GM18951 (cell line): Measurements from ENCODE around the gene RAB1B.
"Not testable (repeated sequence)": the region's sequence is repeated elsewhere in the genome, so short reads cannot be mapped to it uniquely, and the experiment has no call there.

Source experiments
- POLR2A ChIP-seq: IDR thresholded peaks from 4 replicates; pipeline ENCODE4 v1.6.1; 2011; ENCODE audit warnings: mild to moderate bottlenecking; ENCODE audit not compliant: insufficient read length, insufficient read depth; ENCODE audit errors: extremely low read depth
- in situ Hi-C: fragments of 300-500 bp; cut with MboI; formaldehyde crosslinking; loops from one replicate; pipeline ENCODE4 v1.12.0; 2022; ENCODE audit warnings: low sequenced_read_pairs, mixed read lengths, inconsistent platforms; ENCODE audit not compliant: unreplicated experiment

Gene RAB1B

DNA sequence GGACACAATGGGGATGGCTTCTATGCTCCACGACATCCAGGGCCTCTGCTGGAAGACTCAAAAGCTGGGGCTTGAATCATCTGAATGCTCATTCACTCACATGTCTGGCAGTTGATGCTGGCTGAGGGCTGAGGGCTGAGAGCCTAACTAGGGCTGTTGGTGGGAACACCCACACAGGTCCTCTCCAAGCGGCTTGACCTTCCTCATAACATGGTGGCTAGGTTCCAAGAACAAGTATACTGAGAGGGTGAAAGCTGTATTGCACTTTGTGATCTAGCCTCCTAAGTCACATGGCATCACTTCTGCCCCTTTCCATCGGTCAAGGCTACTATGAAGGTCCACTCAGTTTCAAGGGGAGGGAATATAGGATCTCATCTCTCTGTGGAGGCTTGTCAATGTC lies 30.7 kb downstream of the RAB1B start:
- TF ChIP-seq POLR2A = no peak
- in situ Hi-C loops = no loop called here

DNA sequence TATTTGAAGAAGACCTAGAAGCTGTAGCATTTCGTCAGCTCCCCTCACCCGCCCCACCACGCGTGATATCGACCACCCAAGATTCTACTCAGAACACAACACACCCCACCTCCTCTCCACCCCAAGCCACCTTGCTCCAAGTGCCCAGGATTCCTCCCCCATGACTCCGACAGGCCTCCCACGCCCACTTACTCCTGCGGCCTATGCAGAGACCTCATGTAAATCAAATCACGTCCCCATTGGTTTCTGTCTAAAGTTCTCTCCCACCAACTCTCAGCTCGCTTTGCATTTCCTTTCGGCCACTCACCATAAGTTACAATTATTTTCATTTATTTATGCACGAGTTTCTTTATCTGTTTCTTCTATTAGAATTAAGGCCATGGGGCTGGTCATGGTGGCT lies 34.2 kb downstream of the RAB1B start:
- no peak for TF ChIP-seq POLR2A
- in situ Hi-C loops = no loop called here

GRCh38 chr11:66309475-66309874 lies 41.0 kb downstream of the RAB1B start:
- no peak for TF ChIP-seq POLR2A
- in situ Hi-C loops = no loop called here

- TF ChIP-seq POLR2A = no peak
These were observed 41.9 kb downstream of the RAB1B start for GRCh38 chr11:66310324-66310723.

DNA sequence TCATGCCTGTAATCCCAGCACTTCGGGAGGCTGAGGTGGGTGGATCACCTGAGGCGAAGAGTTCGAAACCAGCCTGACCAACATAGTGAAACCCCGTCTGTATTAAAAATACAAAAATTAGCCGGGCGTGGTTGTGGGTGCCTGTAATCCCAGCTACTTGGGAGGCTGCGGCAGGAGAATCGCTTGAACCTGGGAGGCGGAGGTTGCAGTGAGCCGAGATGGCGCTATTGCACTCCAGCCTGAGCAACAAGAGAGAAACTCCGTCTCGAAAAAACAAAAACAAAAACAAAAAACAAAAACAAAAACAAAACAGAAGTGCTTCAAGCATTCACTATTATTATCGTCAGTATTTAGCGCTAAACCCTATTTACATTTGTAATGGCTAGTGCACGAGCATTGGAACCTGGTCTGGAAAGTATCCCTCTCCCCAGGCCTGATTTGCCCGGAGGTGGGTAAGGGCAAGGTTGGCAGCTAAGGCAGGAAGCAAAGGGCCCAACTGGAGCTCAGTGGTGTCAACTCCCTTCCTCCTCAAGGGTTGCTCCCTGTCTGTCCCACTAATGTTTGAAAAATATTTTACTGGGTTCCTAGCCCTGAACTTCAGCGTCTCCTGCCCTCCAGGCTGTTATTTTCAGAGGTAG lies 42.5 kb downstream of the RAB1B start:
- in situ Hi-C loops = not testable (repeated sequence)

More at GRCh38 chr11:66310324-66310723, 41.9 kb downstream of the RAB1B start:
- in situ Hi-C loops = no loop called here

GRCh38 chr11:66311470-66311964 lies 43.1 kb downstream of the RAB1B start:
- in situ Hi-C loops = no loop called here

DNA sequence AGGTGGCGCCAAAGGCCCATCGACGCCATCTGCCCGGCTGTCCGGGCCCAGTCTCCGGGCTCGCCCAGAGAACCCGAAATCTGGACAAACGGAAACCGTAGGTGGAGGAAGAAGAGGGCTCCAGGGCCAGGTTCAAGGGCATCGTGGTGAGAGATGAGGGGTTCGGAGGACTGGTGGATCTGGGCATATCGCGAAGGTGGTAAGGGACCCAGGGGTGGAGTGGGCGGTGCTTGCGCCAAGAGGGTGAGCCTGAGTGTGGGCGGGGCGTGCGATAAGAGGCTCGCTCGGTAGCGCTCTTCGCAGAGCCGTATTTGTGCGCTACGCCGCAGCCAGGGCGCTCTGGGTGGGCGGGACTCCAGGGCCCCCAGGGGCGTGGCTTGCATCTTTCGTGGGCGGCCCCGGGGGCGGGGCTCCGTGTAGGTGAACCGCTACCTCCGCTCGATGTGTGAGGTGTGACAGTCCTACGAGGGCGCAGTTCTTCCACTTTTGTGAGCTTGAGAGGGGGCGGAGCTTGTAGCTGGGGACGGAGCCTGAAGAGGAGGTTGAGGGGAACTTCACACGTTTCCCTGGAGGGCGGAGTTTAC lies 43.6 kb downstream of the RAB1B start:
- peak; percentile 38 for TF ChIP-seq POLR2A
- in situ Hi-C loops = no loop called here

More at GRCh38 chr11:66311470-66311964, 43.1 kb downstream of the RAB1B start:
- no peak for TF ChIP-seq POLR2A

DNA sequence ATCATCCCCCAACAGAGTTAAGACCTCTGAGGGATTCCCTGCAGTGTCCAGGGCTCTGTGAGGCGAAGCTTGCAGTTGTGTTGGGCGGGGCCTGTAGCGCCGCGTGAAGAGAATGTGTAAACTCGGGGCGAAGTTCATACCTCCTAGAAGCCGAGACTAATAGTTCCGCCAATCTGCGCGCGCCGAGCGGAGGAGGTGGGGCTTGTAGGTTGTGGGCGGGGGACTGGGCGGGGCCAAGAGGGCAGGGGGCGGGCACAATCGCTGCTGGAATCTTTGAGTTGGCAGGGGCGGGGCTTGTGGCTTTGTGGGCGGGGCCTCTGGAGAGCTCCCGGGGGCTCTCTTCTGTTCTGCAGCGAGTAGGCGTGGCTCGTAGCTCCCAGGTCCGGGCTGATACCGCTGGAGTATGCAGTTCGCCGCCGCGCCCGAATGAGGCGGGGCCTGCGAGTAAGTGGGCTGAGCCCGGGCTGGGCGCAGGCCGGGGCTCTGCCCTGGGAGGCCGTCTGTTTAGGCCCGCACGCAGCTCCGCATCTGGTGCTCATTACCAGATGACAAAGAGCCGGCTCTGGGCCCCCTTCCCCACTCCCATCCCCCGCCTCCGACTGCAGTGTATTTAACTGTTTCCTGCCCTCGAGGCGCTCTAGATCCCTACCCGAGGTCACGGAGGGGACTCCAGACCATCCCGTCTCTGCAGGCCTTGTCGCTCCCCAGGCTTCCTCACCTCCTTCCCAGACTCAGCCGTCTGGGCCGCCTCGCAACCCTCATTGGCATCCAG lies 44.3 kb downstream of the RAB1B start:
- in situ Hi-C loops = no loop called here
- peak; percentile 40 for TF ChIP-seq POLR2A

DNA sequence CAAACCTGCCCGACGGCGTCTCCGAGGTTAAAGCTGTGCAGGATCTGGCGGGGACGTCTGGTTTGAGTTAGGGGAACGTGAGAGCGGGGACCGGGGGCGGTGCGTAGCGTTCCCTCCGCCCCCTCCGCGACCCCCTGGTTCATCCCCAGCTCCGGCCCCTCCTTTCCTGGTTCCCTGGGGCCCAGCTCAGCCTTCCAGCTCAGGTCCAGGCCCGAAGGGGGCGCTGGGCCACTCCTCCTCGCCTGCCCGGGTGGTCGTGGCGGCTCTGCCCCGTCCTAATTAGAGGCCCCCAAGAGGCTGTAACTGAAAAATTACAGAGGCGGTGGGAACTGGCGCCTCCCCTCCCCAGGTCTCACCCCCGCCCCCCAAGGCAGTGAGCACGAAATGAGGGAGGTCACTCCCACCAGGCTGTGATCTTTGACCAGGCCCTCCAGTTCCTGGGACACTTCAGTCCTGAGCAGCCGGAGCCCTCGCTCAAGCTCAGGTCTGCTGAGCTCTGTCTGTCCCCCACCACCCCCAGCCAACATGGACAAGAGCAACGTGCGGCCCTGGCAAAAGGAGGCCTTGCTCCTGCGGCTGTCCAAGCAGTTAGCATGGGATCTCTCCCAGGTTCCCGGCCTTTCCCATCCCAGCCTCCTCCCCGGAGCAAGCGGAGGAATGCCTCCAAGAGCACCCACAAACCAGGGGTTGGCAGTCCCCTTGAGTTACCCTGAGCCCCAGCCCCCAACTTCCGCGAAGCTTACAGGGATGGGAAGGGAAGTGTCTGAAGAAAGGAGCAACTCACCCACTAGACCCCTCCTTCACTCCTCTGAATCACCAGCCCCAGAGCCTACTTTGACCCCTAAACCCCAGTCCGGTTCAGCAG lies 45.1 kb downstream of the RAB1B start:
- in situ Hi-C loops = no loop called here
- no peak for TF ChIP-seq POLR2A

DNA sequence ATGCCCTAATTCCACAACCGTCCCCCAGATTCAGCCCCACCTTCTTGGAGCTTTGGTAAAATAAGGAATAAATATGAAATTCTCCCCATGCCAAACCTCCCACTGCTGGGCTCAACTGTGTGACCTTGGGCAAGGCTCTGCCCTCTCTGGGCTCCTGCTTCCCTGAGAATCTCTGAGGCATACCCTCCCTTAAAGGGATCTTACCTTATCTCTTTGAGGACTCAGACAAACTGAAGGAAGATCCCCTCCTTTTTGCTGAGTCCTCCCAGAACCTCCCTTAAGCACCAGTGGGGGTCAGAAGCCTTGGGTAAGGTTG lies 45.7 kb downstream of the RAB1B start:
- no peak for TF ChIP-seq POLR2A
- in situ Hi-C loops = no loop called here

GRCh38 chr11:66314561-66315497 lies 46.4 kb downstream of the RAB1B start:
- in situ Hi-C loops = no loop called here

GRCh38 chr11:66315498-66315885 lies 47.1 kb downstream of the RAB1B start:
- no peak for TF ChIP-seq POLR2A
- in situ Hi-C loops = no loop called here

More at GRCh38 chr11:66314561-66315497, 46.4 kb downstream of the RAB1B start:
- no peak for TF ChIP-seq POLR2A
